K562 (cell line): ENCODE data around the gene NFATC3.

ENCODE experiments used
- BRF1 ChIP-seq: IDR thresholded peaks from 3 replicates; pipeline ENCODE4 v1.6.1; 2011; ENCODE audit warnings: borderline replicate concordance, mild to moderate bottlenecking; ENCODE audit not compliant: insufficient read length; ENCODE audit errors: extremely low read depth
- CTCF ChIP-seq, 3 experiments: IDR thresholded peaks in 2 of 3; conservative IDR thresholded peaks in 1 of 3; 2 replicates each; pipeline ENCODE4 v1.5.1; 2011 to 2012; ENCODE audit warnings: low read length in 3 of 3, mild to moderate bottlenecking in 3 of 3, control low read depth in 2 of 3, improper control_type of control experiment in 1 of 3, inconsistent platforms in 1 of 3, low read depth in 1 of 3, mixed read lengths in 1 of 3, moderate library complexity in 1 of 3; ENCODE audit not compliant: insufficient read depth in 2 of 3
- CXXC5 ChIP-seq: fragments of 250-450 bp; sonication (Bioruptor Pico); IDR thresholded peaks from 2 replicates; pipeline ENCODE4 v1.8.0; 2022; ENCODE audit warnings: inconsistent platforms, mild to moderate bottlenecking, moderate library complexity
- HNRNPLL ChIP-seq: fragments of 200-400 bp; formaldehyde crosslinking; IDR thresholded peaks from 2 replicates; pipeline ENCODE4 v1.6.1; 2017; ENCODE audit warnings: low read length, low read depth, mild to moderate bottlenecking; ENCODE audit not compliant: poor library complexity, severe bottlenecking
- JUND ChIP-seq, 2 experiments: IDR thresholded peaks; 2 replicates in 1 of 2; 3 replicates in 1 of 2; pipeline ENCODE4 v1.6.1; 2011; ENCODE audit warnings: borderline replicate concordance in 2 of 2, low read depth in 2 of 2, low read length in 2 of 2, improper control_type of control experiment in 1 of 2, missing biosample characterization in 1 of 2, missing genetic modification characterization in 1 of 2, missing genetic modification reagents in 1 of 2
- NONO ChIP-seq, 2 experiments: fragments of 200-400 bp in 1 of 2; fragments of 450-650 bp in 1 of 2; formaldehyde crosslinking in 1 of 2; IDR thresholded peaks; 2 replicates each; pipeline ENCODE4 v1.6.1; 2017; ENCODE audit warnings: low read depth in 2 of 2, mild to moderate bottlenecking in 2 of 2, moderate library complexity in 2 of 2, low read length in 1 of 2
- POLR2A ChIP-seq: fragments of 450-650 bp; conservative IDR thresholded peaks from 2 replicates; pipeline ENCODE4 v1.6.1; 2016
- SMAD1 ChIP-seq: fragments of 150-350 bp; IDR thresholded peaks from 2 replicates; pipeline ENCODE4 v1.6.1; 2014; ENCODE audit warnings: low read length, low read depth; ENCODE audit not compliant: partially characterized antibody
- SMAD2 ChIP-seq: fragments of 150-350 bp; IDR thresholded peaks from 2 replicates; pipeline ENCODE4 v1.6.1; 2014; ENCODE audit warnings: low read depth, mild to moderate bottlenecking, low read length
- SMARCB1 ChIP-seq: IDR thresholded peaks from 2 replicates; pipeline ENCODE4 v1.6.1; 2011; ENCODE audit warnings: improper control_type of control experiment, low read depth; ENCODE audit not compliant: insufficient read length
- SP1 ChIP-seq: sonication (generic); formaldehyde crosslinking; IDR thresholded peaks from 2 replicates; pipeline ENCODE4 v1.8.1; 2022; ENCODE audit warnings: mild to moderate bottlenecking, missing genetic modification reagents
- ZNF253 ChIP-seq: fragments of 250-450 bp; sonication (Bioruptor Pico); conservative IDR thresholded peaks from 2 replicates; pipeline ENCODE4 v1.6.1; 2021; ENCODE audit warnings: mild to moderate bottlenecking
- ZNF668 ChIP-seq: fragments of 250-450 bp; sonication (Bioruptor Pico); IDR thresholded peaks from 2 replicates; pipeline ENCODE4 v1.8.0; 2022; ENCODE audit warnings: mild to moderate bottlenecking, inconsistent platforms
- TF ChIP-seq, protein P1 (sequence below): fragments of 250-450 bp; sonication (Bioruptor Pico); IDR thresholded peaks from 2 replicates; pipeline ENCODE4 v1.5.0; 2022; ENCODE audit warnings: mild to moderate bottlenecking

GRCh38 chr16:68179196-68179795, 94.1 kb downstream of the NFATC3 start:
- no peak for TF ChIP-seq SP1 (CRISPR knock-in tag)
- no peak for TF ChIP-seq CXXC5 (CRISPR knock-in tag)
- TF ChIP-seq CTCF (IDR thresholded peaks at IDR 0.05 in 2 of 3, conservative IDR thresholded peaks at IDR 0.05 in 1 of 3; ENCODE audit: insufficient read depth in 2 of 3, low read depth in 1 of 3, low read length in 3 of 3) = no peak
- no peak for TF ChIP-seq ZNF253 (CRISPR knock-in tag)
- no peak for TF ChIP-seq BRF1
- no peak for TF ChIP-seq NONO (IDR thresholded peaks at IDR 0.05; ENCODE audit: low read depth in 2 of 2, low read length in 1 of 2)
- no peak for TF ChIP-seq SMAD1
- TF ChIP-seq, protein P1, sequence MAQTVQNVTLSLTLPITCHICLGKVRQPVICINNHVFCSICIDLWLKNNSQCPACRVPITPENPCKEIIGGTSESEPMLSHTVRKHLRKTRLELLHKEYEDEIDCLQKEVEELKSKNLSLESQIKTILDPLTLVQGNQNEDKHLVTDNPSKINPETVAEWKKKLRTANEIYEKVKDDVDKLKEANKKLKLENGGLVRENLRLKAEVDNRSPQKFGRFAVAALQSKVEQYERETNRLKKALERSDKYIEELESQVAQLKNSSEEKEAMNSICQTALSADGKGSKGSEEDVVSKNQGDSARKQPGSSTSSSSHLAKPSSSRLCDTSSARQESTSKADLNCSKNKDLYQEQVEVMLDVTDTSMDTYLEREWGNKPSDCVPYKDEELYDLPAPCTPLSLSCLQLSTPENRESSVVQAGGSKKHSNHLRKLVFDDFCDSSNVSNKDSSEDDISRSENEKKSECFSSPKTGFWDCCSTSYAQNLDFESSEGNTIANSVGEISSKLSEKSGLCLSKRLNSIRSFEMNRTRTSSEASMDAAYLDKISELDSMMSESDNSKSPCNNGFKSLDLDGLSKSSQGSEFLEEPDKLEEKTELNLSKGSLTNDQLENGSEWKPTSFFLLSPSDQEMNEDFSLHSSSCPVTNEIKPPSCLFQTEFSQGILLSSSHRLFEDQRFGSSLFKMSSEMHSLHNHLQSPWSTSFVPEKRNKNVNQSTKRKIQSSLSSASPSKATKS = no peak
- TF ChIP-seq ZNF668 = no peak
- no peak for TF ChIP-seq SMAD2
- TF ChIP-seq SMARCB1 = no peak
- TF ChIP-seq POLR2A = no peak
- no peak for TF ChIP-seq JUND (IDR thresholded peaks at IDR 0.05; ENCODE audit: borderline replicate concordance, low read depth, low read length)
- no peak for TF ChIP-seq JUND (tag; IDR thresholded peaks at IDR 0.05; ENCODE audit: borderline replicate concordance, low read depth, low read length)
- no peak for TF ChIP-seq HNRNPLL
